GM12878 (cell line): ENCODE measurements around the gene PHACTR3. TPM values are rescaled to one million over a fixed set of nuclear protein-coding genes. Genes with fewer than 3 reads are reported as not detected.

Source experiments
- ATAC-seq: fragments of 200-7000 bp; cut with Tn5 transposase; 3 replicates; pipeline ENCODE4 v1.9.1; 2020; ENCODE audit warnings: mild to moderate bottlenecking, moderate library complexity
- BruUV-seq: library from RNA; stranded (reverse); fragments of 400-500 nt; replicated peaks from 2 replicates; lab custom pipeline; 2021; lab: Mats Ljungman, UMichigan
- CTCF ChIA-PET: fragments of 300-600 bp; sonication (Branson Sonifier 250); formaldehyde crosslinking; extraction: SDS; loops from one replicate; lab custom pipeline; 2021; ENCODE audit warnings: inconsistent platforms; lab: Yijun Ruan, JAX
- POLR2A ChIA-PET: fragments of 350-600 bp; formaldehyde crosslinking; extraction: SDS; loops from one replicate; lab custom pipeline; 2021; ENCODE audit warnings: inconsistent platforms; lab: Charles Lee
- RAD21 ChIA-PET: fragments of 300-600 bp; sonication (Branson Sonifier 250); formaldehyde crosslinking; loops from one replicate; lab custom pipeline; 2023; ENCODE audit warnings: antibody characterized with exemption; ENCODE audit not compliant: unreplicated experiment; lab: Charles Lee
- SMC1A ChIA-PET: fragments of 300-600 bp; sonication (Branson Sonifier 250); formaldehyde crosslinking; loops from one replicate; lab custom pipeline; 2023; ENCODE audit not compliant: unreplicated experiment, uncharacterized antibody; lab: Charles Lee
- DNase-seq: peaks from one replicate; pipeline ENCODE4 v3.0.0-alpha.2; 2011; ENCODE audit warnings: low read depth, low spot score
- FAIRE-seq: peaks from 3 replicates; lab custom pipeline; 2011; peaks lifted over from hg19 to GRCh38; lab: Jason Lieb, UNC
- H2AFZ ChIP-seq: 2 replicates; pipeline ENCODE4 v1.6.0; 2011; ENCODE audit warnings: low read depth, low read length, control low read depth; ENCODE audit not compliant: control insufficient read depth
- H3K27ac ChIP-seq: 2 replicates; pipeline ENCODE4 v1.5.1; 2011; ENCODE audit warnings: control low read depth; ENCODE audit not compliant: control insufficient read depth, insufficient read depth
- H3K27me3 ChIP-seq, 2 experiments: replicated peaks in 1 of 2; 2 replicates each; pipeline versions ENCODE4 v1.6.0 to v1.6.1; 2011; ENCODE audit warnings: low read length in 1 of 2; ENCODE audit not compliant: control insufficient read depth in 2 of 2, insufficient read depth in 2 of 2
- H3K36me3 ChIP-seq, 2 experiments: 2 replicates each; pipeline ENCODE4 v1.5.1; 2011; ENCODE audit warnings: low read length in 1 of 2; ENCODE audit not compliant: control insufficient read depth in 2 of 2, insufficient read depth in 2 of 2
- H3K4me1 ChIP-seq: 2 replicates; pipeline ENCODE4 v1.6.1; 2011; ENCODE audit warnings: mild to moderate bottlenecking, low read length, moderate library complexity, mixed read lengths; ENCODE audit not compliant: control insufficient read depth, insufficient read depth
- H3K4me2 ChIP-seq: 2 replicates; pipeline ENCODE4 v1.6.0; 2011; ENCODE audit warnings: control low read depth; ENCODE audit not compliant: control insufficient read depth, insufficient read depth
- H3K4me3 ChIP-seq: fragments of 200-600 bp; sonication (generic); 2 replicates; pipeline ENCODE4 v1.5.1; 2016
- H3K79me2 ChIP-seq: 2 replicates; pipeline ENCODE4 v1.6.0; 2011; ENCODE audit warnings: low read length; ENCODE audit not compliant: control insufficient read depth, insufficient read depth
- H3K9ac ChIP-seq: 2 replicates; pipeline ENCODE4 v1.8.0; 2011; ENCODE audit warnings: low read length, control low read depth, mixed read lengths; ENCODE audit not compliant: control insufficient read depth, insufficient read depth
- H3K9me3 ChIP-seq: replicated peaks from 3 replicates; pipeline ENCODE4 v1.5.1; 2011; ENCODE audit warnings: mild to moderate bottlenecking, low read length; ENCODE audit not compliant: control insufficient read depth, insufficient read depth
- H4K20me1 ChIP-seq: 2 replicates; pipeline ENCODE4 v1.6.0; 2011; ENCODE audit not compliant: control insufficient read depth, insufficient read depth
- CEBPZ ChIP-seq: fragments of 150-350 bp; IDR thresholded peaks from 2 replicates; pipeline ENCODE4 v1.6.1; 2016; ENCODE audit warnings: low read depth, low read length
- IKZF1 ChIP-seq: fragments of 450-650 bp; conservative IDR thresholded peaks from 2 replicates; pipeline ENCODE4 v1.6.1; 2017; ENCODE audit warnings: antibody characterized with exemption, mild to moderate bottlenecking
- KDM1A ChIP-seq: fragments of 200-600 bp; sonication (generic); IDR thresholded peaks from 2 replicates; pipeline ENCODE4 v1.6.1; 2016; ENCODE audit warnings: borderline replicate concordance
- MEF2A ChIP-seq: IDR thresholded peaks from 2 replicates; pipeline ENCODE4 v1.6.1; 2011; ENCODE audit warnings: low read depth, mild to moderate bottlenecking, low read length, moderate library complexity; ENCODE audit not compliant: insufficient read depth
- PAX8 ChIP-seq: fragments of 450-650 bp; IDR thresholded peaks from 2 replicates; pipeline ENCODE4 v1.6.1; 2017; ENCODE audit warnings: mild to moderate bottlenecking, moderate library complexity
- POLR2AphosphoS2 ChIP-seq: IDR thresholded peaks from 2 replicates; pipeline ENCODE4 v1.6.1; 2011; ENCODE audit warnings: low read depth, mild to moderate bottlenecking, low read length, improper control_type of control experiment, moderate library complexity
- POU2F2 ChIP-seq: IDR thresholded peaks from 3 replicates; pipeline ENCODE4 v1.6.1; 2011; ENCODE audit warnings: low read depth, mild to moderate bottlenecking, low read length, borderline replicate concordance
- RUNX3 ChIP-seq: IDR thresholded peaks from 2 replicates; pipeline ENCODE4 v1.6.1; 2012; ENCODE audit warnings: low read length, inconsistent platforms
- SMAD5 ChIP-seq: IDR thresholded peaks from 2 replicates; pipeline ENCODE4 v1.6.1; 2016; ENCODE audit warnings: antibody characterized with exemption, low read depth
- WGBS: methylation state at CpG from one replicate; pipeline ENCODE4 v1.1.6; 2016; ENCODE audit warnings: low lambda C conversion rate; ENCODE audit not compliant: insufficient replicate concordance, insufficient coverage; ENCODE audit errors: missing lambda C conversion rate; 5-methylcytosine and 5-hydroxymethylcytosine counted together
- in situ Hi-C: fragments of 300-500 bp; cut with MboI; formaldehyde crosslinking; loops from 9 replicates; pipeline ENCODE4 v1.14.3; 2018; ENCODE audit warnings: mixed read lengths
- intact Hi-C: fragments of 100-400 bp; cut with micrococcal nuclease; formaldehyde crosslinking; loops from one replicate; pipeline ENCODE4 v1.14.2; 2022; ENCODE audit not compliant: unreplicated experiment
- polyA plus RNA-seq, 11 experiments: library from polyadenylated mRNA; depleted of rRNA in 4 of 11; unstranded in 6 of 11; stranded (reverse) in 5 of 11; fragments of >200 nt; fragmentation: Nextera tagmentation in 4 of 11; fragmentation: Illumina TruSeq in 1 of 11; extraction: Ambion mirVana in 4 of 11; extraction: Trizol in 1 of 11; gene quantifications; 1 replicate in 1 of 11; 2 replicates in 10 of 11; pipeline versions ENCODE4 v1.2.1 to v1.2.3, GENCODE V29; 2011 to 2016; ENCODE audit warnings: inconsistent platforms in 2 of 11, missing spikeins in 2 of 11, low read depth in 1 of 11
- total RNA-seq, 4 experiments: library from RNA; depleted of rRNA in 3 of 4; stranded (reverse); fragments of >200 nt in 3 of 4; fragmentation: Illumina TruSeq in 1 of 4; extraction: Trizol in 1 of 4; gene quantifications; 2 replicates each; pipeline versions ENCODE4 v1.2.1 to v1.2.3, GENCODE V29; 2013 to 2021

Gene PHACTR3
- total and polyA plus RNA-seq, 10 of the 15 experiments (the other 5 are each of a cell fraction or from before 2014, with no cell fraction given): 0.17 to 2.7 (median 0.27) TPM; not detected in 1

- no TSS peak for BruUV-seq
- H3K79me2 ChIP-seq: no peaks in the 10 kb centered on the region
- no peak overlapping the region for H3K27ac ChIP-seq
- DNase-seq (no peak), FAIRE-seq (no peak), ATAC-seq (no peak)
- no peaks in the 10 kb centered on the region for H3K9me3 ChIP-seq
- no peaks in the 10 kb centered on the region for H3K36me3 ChIP-seq
- H3K4me1 ChIP-seq: no peaks in the 10 kb centered on the region
- no peaks in the 10 kb centered on the region for H4K20me1 ChIP-seq
- ChIA-PET RAD21 (no interaction called here), SMC1A (no interaction called here), CTCF (no interaction called here), POLR2A (no interaction called here)
- no peak overlapping the region for H3K9ac ChIP-seq
- intact Hi-C loops (no loop called here), in situ Hi-C loops (no loop called here)
- 42% methylated on average over 16 of the region's 16 CpGs for WGBS
- no peak overlapping the region for H3K4me3 ChIP-seq
- no peak for TF ChIP-seq PAX8
- no peak for TF ChIP-seq SMAD5
- no peak for TF ChIP-seq POLR2AphosphoS2
- TF ChIP-seq POU2F2: no peak
- no peak for TF ChIP-seq IKZF1
- no peak for TF ChIP-seq KDM1A
- no peak for TF ChIP-seq CEBPZ
- no peak for TF ChIP-seq MEF2A
- no peak for TF ChIP-seq RUNX3
- TF ChIP-seq, all 136 proteins: peak for 0
- Histone ChIP-seq H3K4me2 (no peak overlapping the region), H3K27me3 (no peaks in the 10 kb centered on the region; a peak in 2 of 4 replicates), H2AFZ (no peak overlapping the region)
Observed at GRCh38 chr20:59667981-59668515, 63.7 kb downstream of the PHACTR3 start.
